HepG2 (cell line): ENCODE measurements around the gene XPNPEP2. TPM values are rescaled to one million over a fixed set of nuclear protein-coding genes. Genes with fewer than 3 reads are reported as not detected.

ENCODE experiments used
- DR1 ChIP-seq: sonication (generic); formaldehyde crosslinking; IDR thresholded peaks from 2 replicates; pipeline ENCODE4 v1.8.0; 2021; ENCODE audit warnings: mild to moderate bottlenecking, missing genetic modification reagents, inconsistent platforms
- GLI4 ChIP-seq: sonication (generic); formaldehyde crosslinking; IDR thresholded peaks from 2 replicates; pipeline ENCODE4 v1.5.1; 2020; ENCODE audit warnings: missing genetic modification reagents, mild to moderate bottlenecking, moderate library complexity, borderline replicate concordance
- ZNF234 ChIP-seq: sonication (generic); formaldehyde crosslinking; conservative IDR thresholded peaks from 2 replicates; pipeline ENCODE4 v1.5.1; 2020; ENCODE audit warnings: mild to moderate bottlenecking, missing genetic modification reagents
- ZNF317 ChIP-seq: sonication (generic); formaldehyde crosslinking; IDR thresholded peaks from 2 replicates; pipeline ENCODE4 v1.5.0; 2020; ENCODE audit warnings: mild to moderate bottlenecking, missing genetic modification reagents
- polyA plus RNA-seq, 8 experiments: library from polyadenylated mRNA; depleted of rRNA in 3 of 8; stranded (reverse) in 7 of 8; unstranded in 1 of 8; fragments of >200 nt; fragmentation: Illumina TruSeq in 4 of 8; extraction: Trizol in 4 of 8; gene quantifications; 2 replicates each; pipeline versions ENCODE4 v1.2.1 to v1.2.3, GENCODE V29; 2011 to 2016; ENCODE audit warnings: low read depth in 4 of 8, missing spikeins in 1 of 8, mixed read lengths in 1 of 8; ENCODE audit not compliant: insufficient read depth in 1 of 8
- total RNA-seq, 5 experiments: library from RNA; depleted of rRNA; stranded (reverse); fragments of >200 nt; fragmentation: Illumina TruSeq; extraction: Trizol; gene quantifications; 2 replicates each; pipeline ENCODE4 v1.2.3, GENCODE V29; 2016; ENCODE audit warnings: low read depth in 1 of 5
- TF ChIP-seq, protein P1 (sequence below): sonication (generic); formaldehyde crosslinking; IDR thresholded peaks from 2 replicates; pipeline ENCODE4 v1.9.0; 2021; ENCODE audit warnings: missing genetic modification reagents, borderline replicate concordance
- TF ChIP-seq, protein P2 (sequence below): sonication (generic); formaldehyde crosslinking; IDR thresholded peaks from 2 replicates; pipeline ENCODE4 v1.4.0; 2020; ENCODE audit warnings: missing genetic modification reagents

The XPNPEP2 gene
- total and polyA plus RNA-seq, 2 of the 13 experiments (the other 11 are each of a cell fraction or from before 2014, with no cell fraction given): 1.1 to 1.8 TPM

DNA sequence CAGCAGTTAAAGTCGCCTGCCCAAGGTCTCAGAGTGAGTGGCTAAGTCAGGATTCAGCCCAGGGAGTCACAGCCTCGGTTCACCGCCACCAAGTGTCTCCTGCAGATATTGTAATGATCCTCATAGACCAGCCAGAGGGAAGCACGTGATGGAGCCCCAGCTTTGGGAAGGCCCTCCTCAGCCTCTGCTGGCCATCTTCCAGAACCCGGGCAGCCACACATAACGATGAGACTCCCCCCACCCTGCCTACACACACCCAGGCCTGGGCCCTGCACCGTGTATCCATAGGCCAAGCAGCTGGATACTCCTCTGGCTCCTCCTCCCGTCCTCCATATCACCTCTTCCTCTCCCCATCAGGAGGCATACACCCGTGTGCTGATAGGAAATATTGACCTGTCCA lies 21.4 kb downstream of the XPNPEP2 start (continued):
- no peak for TF ChIP-seq DR1 (CRISPR knock-in tag)
- TF ChIP-seq, protein P1, sequence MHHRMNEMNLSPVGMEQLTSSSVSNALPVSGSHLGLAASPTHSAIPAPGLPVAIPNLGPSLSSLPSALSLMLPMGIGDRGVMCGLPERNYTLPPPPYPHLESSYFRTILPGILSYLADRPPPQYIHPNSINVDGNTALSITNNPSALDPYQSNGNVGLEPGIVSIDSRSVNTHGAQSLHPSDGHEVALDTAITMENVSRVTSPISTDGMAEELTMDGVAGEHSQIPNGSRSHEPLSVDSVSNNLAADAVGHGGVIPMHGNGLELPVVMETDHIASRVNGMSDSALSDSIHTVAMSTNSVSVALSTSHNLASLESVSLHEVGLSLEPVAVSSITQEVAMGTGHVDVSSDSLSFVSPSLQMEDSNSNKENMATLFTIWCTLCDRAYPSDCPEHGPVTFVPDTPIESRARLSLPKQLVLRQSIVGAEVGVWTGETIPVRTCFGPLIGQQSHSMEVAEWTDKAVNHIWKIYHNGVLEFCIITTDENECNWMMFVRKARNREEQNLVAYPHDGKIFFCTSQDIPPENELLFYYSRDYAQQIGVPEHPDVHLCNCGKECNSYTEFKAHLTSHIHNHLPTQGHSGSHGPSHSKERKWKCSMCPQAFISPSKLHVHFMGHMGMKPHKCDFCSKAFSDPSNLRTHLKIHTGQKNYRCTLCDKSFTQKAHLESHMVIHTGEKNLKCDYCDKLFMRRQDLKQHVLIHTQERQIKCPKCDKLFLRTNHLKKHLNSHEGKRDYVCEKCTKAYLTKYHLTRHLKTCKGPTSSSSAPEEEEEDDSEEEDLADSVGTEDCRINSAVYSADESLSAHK (CRISPR knock-in tag): no peak
- no peak for TF ChIP-seq ZNF234 (CRISPR knock-in tag)
- no peak for TF ChIP-seq GLI4 (CRISPR knock-in tag)
- TF ChIP-seq, protein P2, sequence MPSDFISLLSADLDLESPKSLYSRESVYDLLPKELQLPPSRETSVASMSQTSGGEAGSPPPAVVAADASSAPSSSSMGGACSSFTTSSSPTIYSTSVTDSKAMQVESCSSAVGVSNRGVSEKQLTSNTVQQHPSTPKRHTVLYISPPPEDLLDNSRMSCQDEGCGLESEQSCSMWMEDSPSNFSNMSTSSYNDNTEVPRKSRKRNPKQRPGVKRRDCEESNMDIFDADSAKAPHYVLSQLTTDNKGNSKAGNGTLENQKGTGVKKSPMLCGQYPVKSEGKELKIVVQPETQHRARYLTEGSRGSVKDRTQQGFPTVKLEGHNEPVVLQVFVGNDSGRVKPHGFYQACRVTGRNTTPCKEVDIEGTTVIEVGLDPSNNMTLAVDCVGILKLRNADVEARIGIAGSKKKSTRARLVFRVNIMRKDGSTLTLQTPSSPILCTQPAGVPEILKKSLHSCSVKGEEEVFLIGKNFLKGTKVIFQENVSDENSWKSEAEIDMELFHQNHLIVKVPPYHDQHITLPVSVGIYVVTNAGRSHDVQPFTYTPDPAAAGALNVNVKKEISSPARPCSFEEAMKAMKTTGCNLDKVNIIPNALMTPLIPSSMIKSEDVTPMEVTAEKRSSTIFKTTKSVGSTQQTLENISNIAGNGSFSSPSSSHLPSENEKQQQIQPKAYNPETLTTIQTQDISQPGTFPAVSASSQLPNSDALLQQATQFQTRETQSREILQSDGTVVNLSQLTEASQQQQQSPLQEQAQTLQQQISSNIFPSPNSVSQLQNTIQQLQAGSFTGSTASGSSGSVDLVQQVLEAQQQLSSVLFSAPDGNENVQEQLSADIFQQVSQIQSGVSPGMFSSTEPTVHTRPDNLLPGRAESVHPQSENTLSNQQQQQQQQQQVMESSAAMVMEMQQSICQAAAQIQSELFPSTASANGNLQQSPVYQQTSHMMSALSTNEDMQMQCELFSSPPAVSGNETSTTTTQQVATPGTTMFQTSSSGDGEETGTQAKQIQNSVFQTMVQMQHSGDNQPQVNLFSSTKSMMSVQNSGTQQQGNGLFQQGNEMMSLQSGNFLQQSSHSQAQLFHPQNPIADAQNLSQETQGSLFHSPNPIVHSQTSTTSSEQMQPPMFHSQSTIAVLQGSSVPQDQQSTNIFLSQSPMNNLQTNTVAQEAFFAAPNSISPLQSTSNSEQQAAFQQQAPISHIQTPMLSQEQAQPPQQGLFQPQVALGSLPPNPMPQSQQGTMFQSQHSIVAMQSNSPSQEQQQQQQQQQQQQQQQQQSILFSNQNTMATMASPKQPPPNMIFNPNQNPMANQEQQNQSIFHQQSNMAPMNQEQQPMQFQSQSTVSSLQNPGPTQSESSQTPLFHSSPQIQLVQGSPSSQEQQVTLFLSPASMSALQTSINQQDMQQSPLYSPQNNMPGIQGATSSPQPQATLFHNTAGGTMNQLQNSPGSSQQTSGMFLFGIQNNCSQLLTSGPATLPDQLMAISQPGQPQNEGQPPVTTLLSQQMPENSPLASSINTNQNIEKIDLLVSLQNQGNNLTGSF: no peak
- TF ChIP-seq ZNF317: no peak
